GM08714 (cell line): ENCODE results near the gene PFKFB2.

Experiments used
- H3K4me3 ChIP-seq: fragments of 200-500 bp; sonication (Bioruptor generic); 2 replicates; pipeline ENCODE4 v1.5.1; 2014; ENCODE audit warnings: mild to moderate bottlenecking, low read length, inconsistent platforms
- ZNF274 ChIP-seq: IDR thresholded peaks from 2 replicates; pipeline ENCODE4 v1.6.1; 2012; ENCODE audit warnings: mild to moderate bottlenecking, low read depth, low read length

Gene PFKFB2

DNA sequence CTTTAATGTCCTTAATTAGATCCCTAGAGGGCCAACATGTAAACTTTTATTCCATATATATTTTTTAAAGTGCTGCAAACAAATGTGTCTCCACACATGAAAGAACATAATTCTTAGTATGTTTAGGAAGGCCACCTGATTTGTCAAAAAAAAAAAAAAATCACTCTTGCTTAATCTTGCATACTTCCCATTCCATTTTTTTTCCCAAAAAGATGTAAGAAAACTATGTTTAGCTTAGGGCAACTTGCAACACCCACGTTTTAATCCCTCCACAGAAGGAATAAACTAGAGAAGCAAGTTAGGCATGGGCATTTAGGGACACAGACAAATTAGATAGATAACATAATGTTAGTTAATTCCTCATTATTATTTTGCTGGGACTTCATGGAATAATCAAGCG is 7.6 kb upstream of the PFKFB2 start:
- no peak for TF ChIP-seq ZNF274

DNA sequence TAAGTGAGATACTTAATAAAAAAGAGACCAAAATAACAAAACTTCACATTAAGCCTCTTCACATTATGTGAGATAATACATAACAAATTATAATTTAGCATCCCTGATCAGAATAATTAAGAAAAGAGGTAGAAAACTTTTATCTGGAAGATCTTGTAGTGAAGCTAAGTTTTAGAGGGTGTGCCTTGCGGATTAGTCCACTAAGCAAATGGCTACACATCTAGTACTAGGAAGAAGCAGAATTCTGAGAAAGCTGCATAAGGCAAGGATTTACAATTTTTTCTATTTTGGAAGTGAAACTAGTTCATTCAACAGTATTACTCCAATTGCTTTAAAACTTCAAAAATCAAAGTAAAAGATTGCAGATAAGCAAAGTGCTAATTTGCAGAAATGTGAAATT is 5.6 kb upstream of the PFKFB2 start:
- no peak for TF ChIP-seq ZNF274
- no peak overlapping the region for H3K4me3 ChIP-seq

More for the DNA sequence above, 7.6 kb upstream of the PFKFB2 start:
- no peak overlapping the region for H3K4me3 ChIP-seq

DNA sequence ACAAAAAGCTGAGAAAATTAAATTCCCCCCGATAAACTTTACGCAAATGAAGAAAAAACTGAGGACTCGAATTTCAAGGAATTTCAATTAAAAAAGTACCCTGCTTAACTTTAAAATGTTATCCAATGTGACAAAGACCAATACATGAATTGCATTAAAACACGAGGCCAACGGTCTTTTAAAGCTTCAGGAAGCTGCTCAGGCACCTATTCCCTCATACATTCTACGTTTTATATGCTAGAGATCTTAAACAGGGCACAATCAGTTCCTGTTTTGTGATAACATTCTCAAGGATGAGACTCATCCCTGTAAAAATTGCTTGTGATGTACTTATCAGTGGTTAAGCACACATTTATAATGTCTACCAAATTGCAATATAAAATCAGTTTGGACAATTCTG is 5.0 kb upstream of the PFKFB2 start:
- no peak for TF ChIP-seq ZNF274
- H3K4me3 ChIP-seq: no peak overlapping the region

DNA sequence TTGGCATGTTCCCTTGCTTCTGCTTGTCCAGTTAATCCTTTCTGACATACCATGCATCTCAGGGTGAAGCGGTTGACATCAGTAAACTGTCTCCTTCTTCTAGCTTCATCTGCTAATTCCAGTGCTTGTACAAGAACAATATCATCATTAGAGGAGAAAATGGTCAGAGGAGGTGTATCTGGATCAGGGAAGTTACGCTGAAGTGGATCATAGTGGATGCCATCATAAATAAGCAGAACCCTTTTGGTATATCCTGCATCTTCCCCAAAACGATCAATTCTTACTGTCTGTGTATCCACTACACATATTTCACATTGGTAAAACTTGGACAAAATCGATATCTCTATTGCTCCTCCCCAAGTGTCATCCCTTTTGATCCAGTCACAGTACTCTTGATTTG is 4.0 kb upstream of the PFKFB2 start:
- no peak for TF ChIP-seq ZNF274
- no peak overlapping the region; the same call in 1 of the 2 replicates for H3K4me3 ChIP-seq

DNA sequence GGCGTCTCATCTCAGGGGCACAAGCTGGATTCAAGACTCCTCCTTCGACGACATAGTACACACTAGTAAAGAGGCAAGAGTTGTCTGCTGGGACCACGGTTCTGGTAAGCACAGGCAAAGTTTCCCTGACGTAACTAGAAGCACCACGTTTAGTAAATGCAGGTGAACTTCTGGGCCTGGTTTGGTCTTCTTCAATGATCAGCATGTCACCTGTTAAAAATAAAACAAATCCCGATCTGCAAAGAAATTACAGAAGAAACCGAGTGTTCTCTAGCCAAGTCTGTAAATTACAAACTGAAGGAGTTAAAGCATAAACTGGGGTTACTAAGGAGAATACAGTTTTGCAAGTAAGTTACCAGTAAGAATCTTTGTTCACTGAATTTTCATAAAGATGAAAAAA is 3.6 kb upstream of the PFKFB2 start:
- H3K4me3 ChIP-seq: peak overlapping the region; percentile 74
- no peak for TF ChIP-seq ZNF274

DNA sequence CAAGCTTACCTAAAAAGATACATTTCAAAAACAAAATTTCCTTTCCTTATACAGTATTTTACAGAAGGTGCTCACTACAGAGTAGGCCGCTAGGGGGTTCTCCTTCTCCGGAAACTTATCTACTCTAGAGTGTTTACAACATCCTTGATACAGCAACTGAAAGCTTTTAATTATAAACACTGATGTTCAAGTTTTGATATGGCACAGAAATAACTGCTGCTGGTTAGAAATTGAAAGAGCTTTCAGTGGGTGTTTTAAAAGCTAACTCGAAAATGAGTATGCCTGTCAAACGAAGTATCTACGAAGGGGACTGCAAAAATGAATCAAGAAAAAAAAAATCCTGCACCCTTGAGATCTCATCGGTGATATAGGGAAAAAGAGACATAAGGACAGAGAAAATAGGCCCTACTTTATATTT is 3.1 kb upstream of the PFKFB2 start:
- H3K4me3 ChIP-seq: peak overlapping the region; percentile 74
- no peak for TF ChIP-seq ZNF274

DNA sequence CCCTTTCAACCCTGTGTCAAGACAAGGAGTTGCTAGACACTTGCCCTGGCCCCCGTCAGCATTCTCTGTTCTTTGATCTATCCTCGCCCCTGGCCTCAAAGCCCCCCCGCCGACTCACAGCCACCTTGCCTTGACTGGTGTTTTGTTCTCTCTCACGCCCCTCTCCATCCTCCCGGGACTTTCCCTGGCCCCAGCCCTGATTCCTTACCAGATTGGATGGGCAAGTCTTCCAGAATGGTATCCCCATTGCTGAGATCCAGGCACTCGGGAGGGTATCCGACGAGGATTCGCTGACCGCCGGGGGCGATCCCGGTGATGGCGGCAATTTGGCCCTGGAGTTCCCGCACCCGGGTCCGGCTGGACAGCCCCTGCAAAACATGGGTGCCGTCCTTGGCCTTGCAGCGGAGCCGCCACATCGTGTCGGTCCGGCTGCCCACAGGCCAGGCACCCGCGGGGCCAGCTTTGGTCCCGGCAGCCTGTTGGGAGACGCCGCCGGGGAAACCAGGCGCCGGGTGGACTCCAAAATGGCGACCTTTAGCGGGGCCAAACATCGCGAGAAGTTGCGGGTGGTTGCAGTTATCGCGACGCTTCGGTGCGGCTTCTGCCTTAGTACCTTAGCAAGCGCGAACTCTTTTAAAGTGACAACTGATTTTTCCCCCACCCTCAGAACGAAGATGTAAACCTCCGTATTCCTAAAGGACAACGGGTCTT is 2.4 kb upstream of the PFKFB2 start:
- H3K4me3 ChIP-seq: peak overlapping the region; percentile 74
- no peak for TF ChIP-seq ZNF274

DNA sequence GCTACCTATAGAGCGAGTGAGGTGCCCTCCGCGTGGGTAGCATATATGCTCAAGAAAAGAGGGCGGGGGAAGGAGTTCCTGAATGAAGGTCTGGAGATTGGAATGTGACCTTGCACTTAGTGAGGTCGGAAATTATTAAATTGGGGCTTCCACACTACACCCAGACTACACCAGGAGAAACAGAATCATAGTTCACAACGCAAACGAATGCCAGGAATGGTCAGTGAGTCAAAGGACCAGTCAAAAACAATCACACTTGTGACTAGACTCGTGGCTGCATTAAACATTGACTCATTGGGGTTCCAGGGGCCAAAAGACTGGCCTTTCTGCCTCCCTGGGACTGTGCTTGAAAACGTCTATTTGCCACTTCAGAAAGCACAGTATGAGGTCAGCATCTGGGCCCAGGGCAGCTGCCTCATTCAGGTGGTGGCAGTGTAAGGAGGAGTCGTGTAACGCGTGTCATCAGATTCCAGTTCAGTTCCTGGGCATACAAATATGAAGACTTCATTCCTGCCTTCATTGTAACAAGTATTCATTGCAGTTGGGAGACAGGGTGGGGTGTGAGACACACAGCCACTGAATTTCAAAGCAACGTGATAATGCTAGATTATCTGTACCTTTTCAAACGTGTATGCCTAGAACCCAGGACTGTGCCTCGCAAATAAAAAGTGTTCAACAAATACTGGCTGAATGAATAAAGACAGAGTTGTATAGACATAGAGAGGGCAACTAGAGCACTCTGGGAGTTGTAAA is 1.7 kb upstream of the PFKFB2 start, which contains the start of gene YOD1:
Gene YOD1 (minus strand): TSS at position 18 of the 753 bp plus-strand sequence. CDS start 178 bp downstream, outside the sequence.
- peak within 1 kb of the TSS; percentile 74 for H3K4me3 ChIP-seq
- no peak for TF ChIP-seq ZNF274

DNA sequence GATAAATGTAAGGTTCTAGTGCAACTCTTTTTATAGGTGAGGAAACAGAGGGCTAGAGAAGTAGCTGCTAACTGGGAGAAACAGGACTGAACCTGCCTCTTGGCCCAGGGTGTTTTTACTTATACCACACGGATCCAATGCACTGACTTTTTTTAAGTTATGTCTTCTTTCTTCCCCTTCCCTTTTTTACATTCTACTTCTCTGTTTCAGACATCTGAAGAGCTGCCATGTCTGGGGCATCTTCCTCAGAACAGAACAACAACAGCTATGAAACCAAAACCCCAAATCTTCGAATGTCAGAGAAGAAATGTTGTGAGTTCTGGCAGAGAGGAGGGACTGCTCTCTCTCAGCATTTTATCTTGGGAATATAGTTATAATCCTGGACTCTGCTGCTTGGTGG is 1.4 kb downstream of the PFKFB2 start:
- no peak overlapping the region for H3K4me3 ChIP-seq
- TF ChIP-seq ZNF274: no peak

DNA sequence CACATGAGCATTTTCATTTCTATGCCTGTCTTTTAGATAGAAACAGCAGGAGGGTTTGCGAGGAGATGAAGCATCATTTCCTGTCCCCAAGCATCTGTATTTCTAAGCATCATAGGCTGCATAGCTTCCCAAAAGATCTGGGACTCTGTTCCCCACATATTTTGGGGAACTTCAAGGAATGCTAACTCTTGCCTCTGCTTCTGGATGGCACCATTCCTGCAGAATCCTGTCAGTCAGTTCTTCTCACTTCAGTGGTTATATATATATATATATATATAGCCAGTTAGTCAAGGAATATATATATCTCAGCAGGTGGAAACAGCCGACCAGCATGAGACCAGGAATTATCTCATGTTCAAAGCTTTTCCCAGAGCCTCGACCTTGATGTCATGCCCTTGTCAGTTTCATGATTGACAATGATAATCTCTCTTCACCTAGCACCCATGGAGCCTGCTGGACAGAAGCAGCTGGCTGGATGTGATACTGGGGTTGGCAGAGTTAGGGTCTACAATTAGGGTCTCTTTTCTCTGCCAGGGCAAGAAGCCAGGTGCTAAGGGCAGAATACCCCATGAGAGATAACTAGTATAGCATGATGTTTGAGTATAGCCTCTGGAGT is 2.4 kb downstream of the PFKFB2 start:
- H3K4me3 ChIP-seq: no peak overlapping the region
- TF ChIP-seq ZNF274: no peak

DNA sequence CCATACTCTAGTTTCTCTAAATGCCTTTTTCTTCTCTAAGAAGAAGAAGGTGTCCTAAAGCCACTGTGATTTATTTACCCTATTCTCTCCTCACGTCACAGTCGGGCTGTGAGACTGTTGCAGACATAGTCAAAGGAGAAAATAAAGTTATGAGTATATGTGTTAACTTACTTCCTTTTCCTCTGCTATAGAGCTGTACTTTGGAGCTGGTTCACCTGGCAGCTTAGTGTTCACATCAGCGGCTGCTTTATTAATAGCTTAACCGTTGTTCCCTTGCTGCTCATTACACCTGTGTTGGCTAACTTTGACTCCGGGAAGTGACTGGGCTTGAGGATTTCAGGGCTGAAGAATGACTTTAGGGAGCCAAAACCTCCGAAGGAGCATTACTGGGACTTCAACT is 3.6 kb downstream of the PFKFB2 start:
- no peak overlapping the region for H3K4me3 ChIP-seq
- TF ChIP-seq ZNF274: no peak

DNA sequence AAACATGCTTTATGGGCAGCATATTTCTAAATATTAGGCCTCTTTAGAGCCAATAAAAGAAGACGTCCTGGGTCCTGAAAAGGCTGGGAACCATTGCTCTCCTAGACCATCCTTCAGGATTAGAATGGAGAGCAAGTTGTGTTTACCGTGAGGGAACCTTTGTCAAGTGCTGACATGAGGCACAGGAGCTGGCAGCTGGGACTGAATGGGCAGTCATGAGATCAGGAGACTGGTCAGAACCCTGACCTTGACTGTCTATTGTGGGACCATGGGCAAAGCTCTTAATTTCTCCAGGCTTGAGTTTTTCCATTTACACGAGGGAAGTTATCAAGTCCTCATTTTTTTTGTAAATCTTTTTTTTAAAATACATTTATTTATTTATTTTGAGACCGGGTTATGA is 5.2 kb downstream of the PFKFB2 start:
- no peak for TF ChIP-seq ZNF274

DNA sequence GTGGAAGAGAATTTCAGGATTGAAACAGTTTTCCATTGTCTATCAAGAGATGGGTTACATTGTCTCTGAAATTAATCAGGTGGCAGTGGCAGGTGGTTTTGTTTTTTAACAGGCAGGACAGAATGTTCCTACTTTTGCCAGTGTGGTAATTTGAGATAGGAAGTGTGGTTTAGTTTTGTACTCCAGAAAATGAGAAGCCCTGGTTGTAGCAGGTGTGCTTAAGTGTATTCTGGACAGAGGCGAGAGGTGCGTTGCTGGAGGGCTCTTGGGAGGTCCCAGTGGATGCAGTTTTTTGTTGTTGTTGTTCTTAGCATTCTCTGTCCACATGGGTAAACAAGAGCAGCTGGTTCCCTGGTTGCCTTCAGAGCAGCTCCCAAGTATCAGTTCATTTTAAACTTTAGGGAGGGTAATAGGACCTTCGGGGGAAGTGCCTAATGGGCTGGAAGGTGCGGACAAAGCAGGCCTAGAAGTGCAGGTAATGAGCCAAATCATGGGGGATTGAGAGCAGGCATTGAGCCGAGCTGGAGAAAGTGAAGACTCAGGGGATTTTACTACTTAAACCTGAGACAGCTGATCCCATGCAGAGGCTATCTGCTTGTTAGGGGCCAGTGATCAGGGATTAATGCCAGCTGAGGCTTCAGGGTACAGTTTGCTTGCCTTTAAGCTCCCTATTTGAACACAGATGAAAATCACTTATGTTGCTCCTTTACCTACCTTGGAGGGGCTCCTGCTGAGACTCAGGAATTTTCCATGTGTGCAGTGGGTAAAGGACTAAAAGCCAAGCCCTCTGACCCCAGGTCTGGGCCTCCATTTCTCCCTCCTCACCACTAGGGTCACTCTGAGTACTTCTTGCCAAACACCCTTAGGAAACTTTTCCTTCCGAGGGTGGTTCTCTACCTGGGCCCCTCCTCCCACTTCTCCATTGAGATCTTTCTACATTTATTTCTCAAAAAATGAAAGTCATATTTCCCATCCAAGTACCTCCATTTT is 6.1 kb downstream of the PFKFB2 start:
- TF ChIP-seq ZNF274: no peak
- no peak overlapping the region for H3K4me3 ChIP-seq

More for the DNA sequence above, 5.2 kb downstream of the PFKFB2 start:
- H3K4me3 ChIP-seq: no peak overlapping the region

DNA sequence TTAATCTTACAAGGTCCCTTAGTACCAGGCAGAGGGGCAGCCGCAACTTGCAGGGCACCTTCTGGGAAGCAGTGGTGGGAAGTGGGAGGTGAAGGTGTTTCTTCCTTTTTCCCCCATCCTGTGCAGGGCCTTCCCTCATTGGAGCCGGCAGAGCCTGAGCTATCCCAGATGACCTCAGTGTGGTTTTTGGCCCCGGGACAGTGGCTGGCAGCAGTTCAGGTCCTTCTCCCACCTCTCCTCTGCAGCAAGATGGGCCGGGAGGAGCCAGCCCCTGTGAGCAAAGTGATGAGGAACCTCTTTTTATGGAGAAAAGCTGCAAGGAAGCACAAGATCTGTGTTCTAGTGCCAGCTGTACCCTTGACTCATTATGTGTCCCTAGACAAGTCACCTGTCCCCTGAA is 6.8 kb downstream of the PFKFB2 start:
- TF ChIP-seq ZNF274: no peak
- H3K4me3 ChIP-seq: no peak overlapping the region

DNA sequence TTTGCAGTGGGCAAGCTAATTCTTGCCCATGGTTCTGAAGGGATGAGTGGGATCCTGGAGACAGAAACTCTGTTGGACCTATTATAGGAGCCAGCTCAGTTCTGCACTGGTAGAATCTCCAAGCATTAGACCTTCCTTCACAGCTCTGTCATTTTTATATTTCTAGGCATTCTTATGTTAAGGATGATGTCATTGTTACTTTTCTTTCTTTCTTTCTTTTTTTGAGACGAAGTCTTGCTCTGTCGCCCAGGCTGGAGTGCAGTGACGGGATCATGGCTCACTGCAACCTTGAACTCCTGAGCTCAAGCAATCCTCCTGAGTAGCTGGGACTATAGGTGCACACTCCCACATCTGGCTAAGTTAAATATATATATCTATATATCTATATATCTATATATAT is 7.5 kb downstream of the PFKFB2 start:
- H3K4me3 ChIP-seq: no peak overlapping the region
- no peak for TF ChIP-seq ZNF274
